Liver (tissue), 3 donors: ENCODE measurements around the gene AGBL4.

Source experiments
- EGR1 ChIP-seq, 2 donors: IDR thresholded peaks; 2 replicates each; pipeline ENCODE4 v1.6.1; 2016 to 2018; ENCODE audit warnings: antibody characterized with exemption in 2 of 2, low read depth in 2 of 2
- FOXA1 ChIP-seq: IDR thresholded peaks from 2 replicates; pipeline ENCODE4 v1.6.1; 2016; ENCODE audit warnings: antibody characterized with exemption
- JUND ChIP-seq, 2 donors: IDR thresholded peaks; 2 replicates each; pipeline ENCODE4 v1.6.1; 2016; ENCODE audit warnings: antibody characterized with exemption in 2 of 2
- NR2F2 ChIP-seq: IDR thresholded peaks from 2 replicates; pipeline ENCODE4 v1.6.1; 2016; ENCODE audit warnings: antibody characterized with exemption
- RAD21 ChIP-seq, 2 donors: IDR thresholded peaks; 2 replicates each; pipeline ENCODE4 v1.6.1; 2016; ENCODE audit warnings: antibody characterized with exemption in 2 of 2, mild to moderate bottlenecking in 2 of 2
- SP1 ChIP-seq: IDR thresholded peaks from 2 replicates; pipeline ENCODE4 v1.6.1; 2018; ENCODE audit warnings: antibody characterized with exemption, mild to moderate bottlenecking
- TAF1 ChIP-seq: conservative IDR thresholded peaks from 2 replicates; pipeline ENCODE4 v1.6.1; 2016; ENCODE audit warnings: antibody characterized with exemption, mild to moderate bottlenecking
- YY1 ChIP-seq: IDR thresholded peaks from 2 replicates; pipeline ENCODE4 v1.6.1; 2016; ENCODE audit warnings: antibody characterized with exemption, mild to moderate bottlenecking
- TF ChIP-seq, protein P1 (sequence below): fragments of 150-350 bp; IDR thresholded peaks from 2 replicates; pipeline ENCODE4 v1.5.1; 2017; ENCODE audit warnings: improper control_type of control experiment, low read depth, low read length; ENCODE audit not compliant: missing input control
- TF ChIP-seq, protein P2 (sequence below): IDR thresholded peaks from 2 replicates; pipeline ENCODE4 v1.6.1; 2016; ENCODE audit warnings: antibody characterized with exemption
- TF ChIP-seq, protein P3 (sequence below): IDR thresholded peaks from 2 replicates; pipeline ENCODE4 v1.6.1; 2016; ENCODE audit warnings: antibody characterized with exemption, mild to moderate bottlenecking
- TF ChIP-seq, protein P4 (sequence below): IDR thresholded peaks from 2 replicates; pipeline ENCODE4 v1.6.1; 2016; ENCODE audit warnings: antibody characterized with exemption
- TF ChIP-seq, protein P5 (sequence below): IDR thresholded peaks from 2 replicates; pipeline ENCODE4 v1.6.1; 2016; ENCODE audit warnings: antibody characterized with exemption
- donor health status: healthy.
- donor health status: healthy.

DNA sequence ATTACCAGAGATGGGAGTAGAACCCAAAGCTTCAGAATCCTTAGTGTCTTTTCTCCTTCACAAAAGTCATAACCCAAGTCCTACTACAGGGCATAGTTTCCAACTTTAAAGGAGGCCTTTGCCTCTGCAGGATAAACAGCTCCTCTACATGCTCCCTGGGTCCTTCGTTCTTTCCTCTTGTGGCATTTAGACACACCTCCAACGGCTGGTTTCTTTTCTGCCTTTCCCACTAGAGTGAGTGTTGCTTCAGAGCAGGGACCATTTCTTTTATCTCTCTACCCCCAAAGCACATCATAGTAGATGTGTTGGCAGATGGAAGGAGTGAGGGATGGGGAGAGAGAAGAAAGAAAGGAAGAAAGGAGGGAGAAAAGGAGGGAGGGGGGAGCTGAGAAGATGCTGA, 1407.0 kb downstream of the AGBL4 start:
- TF ChIP-seq, protein P1, sequence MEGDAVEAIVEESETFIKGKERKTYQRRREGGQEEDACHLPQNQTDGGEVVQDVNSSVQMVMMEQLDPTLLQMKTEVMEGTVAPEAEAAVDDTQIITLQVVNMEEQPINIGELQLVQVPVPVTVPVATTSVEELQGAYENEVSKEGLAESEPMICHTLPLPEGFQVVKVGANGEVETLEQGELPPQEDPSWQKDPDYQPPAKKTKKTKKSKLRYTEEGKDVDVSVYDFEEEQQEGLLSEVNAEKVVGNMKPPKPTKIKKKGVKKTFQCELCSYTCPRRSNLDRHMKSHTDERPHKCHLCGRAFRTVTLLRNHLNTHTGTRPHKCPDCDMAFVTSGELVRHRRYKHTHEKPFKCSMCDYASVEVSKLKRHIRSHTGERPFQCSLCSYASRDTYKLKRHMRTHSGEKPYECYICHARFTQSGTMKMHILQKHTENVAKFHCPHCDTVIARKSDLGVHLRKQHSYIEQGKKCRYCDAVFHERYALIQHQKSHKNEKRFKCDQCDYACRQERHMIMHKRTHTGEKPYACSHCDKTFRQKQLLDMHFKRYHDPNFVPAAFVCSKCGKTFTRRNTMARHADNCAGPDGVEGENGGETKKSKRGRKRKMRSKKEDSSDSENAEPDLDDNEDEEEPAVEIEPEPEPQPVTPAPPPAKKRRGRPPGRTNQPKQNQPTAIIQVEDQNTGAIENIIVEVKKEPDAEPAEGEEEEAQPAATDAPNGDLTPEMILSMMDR: no peak
- TF ChIP-seq, protein P2, sequence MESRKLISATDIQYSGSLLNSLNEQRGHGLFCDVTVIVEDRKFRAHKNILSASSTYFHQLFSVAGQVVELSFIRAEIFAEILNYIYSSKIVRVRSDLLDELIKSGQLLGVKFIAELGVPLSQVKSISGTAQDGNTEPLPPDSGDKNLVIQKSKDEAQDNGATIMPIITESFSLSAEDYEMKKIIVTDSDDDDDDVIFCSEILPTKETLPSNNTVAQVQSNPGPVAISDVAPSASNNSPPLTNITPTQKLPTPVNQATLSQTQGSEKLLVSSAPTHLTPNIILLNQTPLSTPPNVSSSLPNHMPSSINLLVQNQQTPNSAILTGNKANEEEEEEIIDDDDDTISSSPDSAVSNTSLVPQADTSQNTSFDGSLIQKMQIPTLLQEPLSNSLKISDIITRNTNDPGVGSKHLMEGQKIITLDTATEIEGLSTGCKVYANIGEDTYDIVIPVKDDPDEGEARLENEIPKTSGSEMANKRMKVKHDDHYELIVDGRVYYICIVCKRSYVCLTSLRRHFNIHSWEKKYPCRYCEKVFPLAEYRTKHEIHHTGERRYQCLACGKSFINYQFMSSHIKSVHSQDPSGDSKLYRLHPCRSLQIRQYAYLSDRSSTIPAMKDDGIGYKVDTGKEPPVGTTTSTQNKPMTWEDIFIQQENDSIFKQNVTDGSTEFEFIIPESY: no peak
- TF ChIP-seq, protein P3, sequence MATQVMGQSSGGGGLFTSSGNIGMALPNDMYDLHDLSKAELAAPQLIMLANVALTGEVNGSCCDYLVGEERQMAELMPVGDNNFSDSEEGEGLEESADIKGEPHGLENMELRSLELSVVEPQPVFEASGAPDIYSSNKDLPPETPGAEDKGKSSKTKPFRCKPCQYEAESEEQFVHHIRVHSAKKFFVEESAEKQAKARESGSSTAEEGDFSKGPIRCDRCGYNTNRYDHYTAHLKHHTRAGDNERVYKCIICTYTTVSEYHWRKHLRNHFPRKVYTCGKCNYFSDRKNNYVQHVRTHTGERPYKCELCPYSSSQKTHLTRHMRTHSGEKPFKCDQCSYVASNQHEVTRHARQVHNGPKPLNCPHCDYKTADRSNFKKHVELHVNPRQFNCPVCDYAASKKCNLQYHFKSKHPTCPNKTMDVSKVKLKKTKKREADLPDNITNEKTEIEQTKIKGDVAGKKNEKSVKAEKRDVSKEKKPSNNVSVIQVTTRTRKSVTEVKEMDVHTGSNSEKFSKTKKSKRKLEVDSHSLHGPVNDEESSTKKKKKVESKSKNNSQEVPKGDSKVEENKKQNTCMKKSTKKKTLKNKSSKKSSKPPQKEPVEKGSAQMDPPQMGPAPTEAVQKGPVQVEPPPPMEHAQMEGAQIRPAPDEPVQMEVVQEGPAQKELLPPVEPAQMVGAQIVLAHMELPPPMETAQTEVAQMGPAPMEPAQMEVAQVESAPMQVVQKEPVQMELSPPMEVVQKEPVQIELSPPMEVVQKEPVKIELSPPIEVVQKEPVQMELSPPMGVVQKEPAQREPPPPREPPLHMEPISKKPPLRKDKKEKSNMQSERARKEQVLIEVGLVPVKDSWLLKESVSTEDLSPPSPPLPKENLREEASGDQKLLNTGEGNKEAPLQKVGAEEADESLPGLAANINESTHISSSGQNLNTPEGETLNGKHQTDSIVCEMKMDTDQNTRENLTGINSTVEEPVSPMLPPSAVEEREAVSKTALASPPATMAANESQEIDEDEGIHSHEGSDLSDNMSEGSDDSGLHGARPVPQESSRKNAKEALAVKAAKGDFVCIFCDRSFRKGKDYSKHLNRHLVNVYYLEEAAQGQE: no peak
- TF ChIP-seq YY1: no peak
- no peak for TF ChIP-seq SP1
- no peak for TF ChIP-seq NR2F2
- TF ChIP-seq EGR1 (IDR thresholded peaks at IDR 0.05; ENCODE audit: low read depth in 2 of 2): no peak
- TF ChIP-seq, protein P4, sequence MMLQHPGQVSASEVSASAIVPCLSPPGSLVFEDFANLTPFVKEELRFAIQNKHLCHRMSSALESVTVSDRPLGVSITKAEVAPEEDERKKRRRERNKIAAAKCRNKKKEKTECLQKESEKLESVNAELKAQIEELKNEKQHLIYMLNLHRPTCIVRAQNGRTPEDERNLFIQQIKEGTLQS: no peak
- TF ChIP-seq, protein P5, sequence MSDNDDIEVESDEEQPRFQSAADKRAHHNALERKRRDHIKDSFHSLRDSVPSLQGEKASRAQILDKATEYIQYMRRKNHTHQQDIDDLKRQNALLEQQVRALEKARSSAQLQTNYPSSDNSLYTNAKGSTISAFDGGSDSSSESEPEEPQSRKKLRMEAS: no peak
- no peak for TF ChIP-seq RAD21 (IDR thresholded peaks at IDR 0.05)
- no peak for TF ChIP-seq TAF1
- TF ChIP-seq JUND (IDR thresholded peaks at IDR 0.05): no peak
- TF ChIP-seq FOXA1: no peak
